ENCODE measurements around the gene VASH2. TPM values are rescaled to one million over a fixed set of nuclear protein-coding genes. Genes with fewer than 3 reads are reported as not detected.

The VASH2 gene
- total RNA-seq, 1 donor from 2014 or later = 0.36 TPM

- no peak for ATAC-seq
These were observed 19.2 kb upstream of the VASH2 start for GRCh38 chr1:212930986-212931678.

- no peak for ATAC-seq
These were observed 16.4 kb upstream of the VASH2 start for GRCh38 chr1:212933815-212934471.

GRCh38 chr1:212935387-212935981 lies 14.9 kb upstream of the VASH2 start:
- no peak for ATAC-seq

- no peak for ATAC-seq
These were observed 13.3 kb upstream of the VASH2 start for GRCh38 chr1:212937034-212937433.

- no peak for ATAC-seq
These were observed 11.5 kb upstream of the VASH2 start for GRCh38 chr1:212938846-212939245.

GRCh38 chr1:212941452-212941851 lies 8.9 kb upstream of the VASH2 start:
- ATAC-seq = no peak

GRCh38 chr1:212942679-212943392 lies 7.5 kb upstream of the VASH2 start:
- no peak for ATAC-seq

GRCh38 chr1:212943393-212943710 lies 7.0 kb upstream of the VASH2 start:
- ATAC-seq = no peak

- ATAC-seq = no peak
These were observed 6.0 kb upstream of the VASH2 start for GRCh38 chr1:212944229-212944901.

GRCh38 chr1:212945056-212945455 lies 5.3 kb upstream of the VASH2 start:
- no peak for ATAC-seq

- ATAC-seq = no peak
These were observed 4.7 kb upstream of the VASH2 start for GRCh38 chr1:212945463-212946160.

GRCh38 chr1:212946872-212947271 lies 3.5 kb upstream of the VASH2 start:
- ATAC-seq = no peak

- no peak for ATAC-seq
These were observed 570 bp upstream of the VASH2 start for GRCh38 chr1:212949771-212950170.

GRCh38 chr1:212951126-212951946 lies 995 bp downstream of the VASH2 start:
- peak; percentile 24 for ATAC-seq

GRCh38 chr1:212951947-212952640 lies 1.8 kb downstream of the VASH2 start:
- no peak for ATAC-seq

- ATAC-seq = no peak
These were observed 2.3 kb downstream of the VASH2 start for GRCh38 chr1:212952641-212952976.

GRCh38 chr1:212953321-212953720 lies 3.0 kb downstream of the VASH2 start:
- no peak for ATAC-seq

- ATAC-seq = no peak
These were observed 4.2 kb downstream of the VASH2 start for GRCh38 chr1:212954514-212954913.

GRCh38 chr1:212955098-212955497 lies 4.8 kb downstream of the VASH2 start:
- no peak for ATAC-seq

GRCh38 chr1:212955961-212956620 lies 5.8 kb downstream of the VASH2 start:
- no peak for ATAC-seq

All from esophagus mucosa (tissue), 1 donor.